Transverse colon (tissue), 4 donors: ENCODE measurements around the gene EFCAB9. TPM values are rescaled to one million over a fixed set of nuclear protein-coding genes. Genes with fewer than 3 reads are reported as not detected.

Experiments used
- DNase-seq: peaks from one replicate; pipeline ENCODE4 v3.0.0-alpha.2; 2019
- H3K27ac ChIP-seq, 4 donors: fragments of 200-600 bp; sonication (generic); 2 replicates each; pipeline ENCODE4 v1.5.1; 2016 to 2018; ENCODE audit warnings: inconsistent platforms in 4 of 4
- H3K27me3 ChIP-seq: fragments of 200-600 bp; sonication (generic); 2 replicates; pipeline ENCODE4 v1.5.1; 2017; ENCODE audit warnings: inconsistent platforms
- H3K36me3 ChIP-seq, 4 donors: fragments of 200-600 bp; sonication (generic); 2 replicates each; pipeline ENCODE4 v1.5.1; 2017 to 2019; ENCODE audit warnings: inconsistent platforms in 4 of 4
- H3K4me1 ChIP-seq, 4 donors: fragments of 200-600 bp; sonication (generic); 2 replicates each; pipeline ENCODE4 v1.5.1; 2017 to 2020; ENCODE audit warnings: inconsistent platforms in 4 of 4
- H3K4me3 ChIP-seq, 4 donors: fragments of 200-600 bp; sonication (generic); 1 replicate in 1 of 4; 2 replicates in 3 of 4; pipeline versions ENCODE4 v1.5.1 to v1.6.1; 2017 to 2019; ENCODE audit warnings: inconsistent platforms in 4 of 4
- H3K9me3 ChIP-seq, 2 donors: fragments of 200-600 bp; sonication (generic); 2 replicates each; pipeline ENCODE4 v1.5.1; 2017 to 2019; ENCODE audit warnings: inconsistent platforms in 2 of 2
- CTCF ChIP-seq, 5 experiments: fragments of 200-600 bp in 3 of 5; fragments of 450-650 bp in 2 of 5; sonication (generic) in 3 of 5; IDR thresholded peaks; 1 replicate in 2 of 5; 2 replicates in 3 of 5; pipeline ENCODE4 v1.5.1; 2016 to 2017; ENCODE audit warnings: antibody characterized with exemption in 5 of 5, inconsistent platforms in 3 of 5, mild to moderate bottlenecking in 2 of 5, moderate library complexity in 1 of 5
- EP300 ChIP-seq: sonication (generic); formaldehyde crosslinking; IDR thresholded peaks from one replicate; pipeline ENCODE4 v1.6.1; 2017; ENCODE audit warnings: antibody characterized with exemption, low read depth
- POLR2A ChIP-seq: fragments of 450-650 bp; IDR thresholded peaks from one replicate; pipeline ENCODE4 v1.6.1; 2016; ENCODE audit warnings: antibody characterized with exemption, mild to moderate bottlenecking, moderate library complexity
- POLR2AphosphoS5 ChIP-seq, 3 donors: sonication (generic); formaldehyde crosslinking; IDR thresholded peaks; one replicate each; pipeline ENCODE4 v1.6.1; 2016; ENCODE audit warnings: antibody characterized with exemption in 3 of 3
- WGBS, 2 donors: methylation state at CpG; one replicate each; pipeline ENCODE4 v1.1.5; 2018; ENCODE audit warnings: low coverage in 1 of 2; 5-methylcytosine and 5-hydroxymethylcytosine counted together
- in situ Hi-C, 4 donors: fragments of 200-750 bp; cut with MboI; loops; one replicate each; pipeline versions ENCODE4 v1.15.0 to v1.15.1; 2017; ENCODE audit warnings: low sequenced_read_pairs in 3 of 4, low pct_ligation_motif_present in 1 of 4, low pct_unique_long_range_greater_than_20kb in 1 of 4
- intact Hi-C: fragments of 100-400 bp; cut with DNase I; formaldehyde crosslinking; loops from one replicate; pipeline ENCODE4 v1.15.1; 2023; ENCODE audit warnings: low total_unique reads
- total RNA-seq, 4 donors: library from RNA; depleted of rRNA; stranded (reverse); fragments of >200 nt; gene quantifications; one replicate each; pipeline ENCODE4 v1.1.0, GENCODE V29; 2016

Gene EFCAB9
- total RNA-seq, 4 donors from 2014 or later = not detected

- intact Hi-C loops = loop anchor here (5.0 kb wide), 2 partner anchors 78 to 107 kb away; no protein-coding TSS in a partner anchor
- H3K36me3 ChIP-seq = no peaks in the 10 kb centered on the region
Measured at GRCh38 chr5:172185096-172185461, 8.9 kb upstream of the EFCAB9 start.

DNA sequence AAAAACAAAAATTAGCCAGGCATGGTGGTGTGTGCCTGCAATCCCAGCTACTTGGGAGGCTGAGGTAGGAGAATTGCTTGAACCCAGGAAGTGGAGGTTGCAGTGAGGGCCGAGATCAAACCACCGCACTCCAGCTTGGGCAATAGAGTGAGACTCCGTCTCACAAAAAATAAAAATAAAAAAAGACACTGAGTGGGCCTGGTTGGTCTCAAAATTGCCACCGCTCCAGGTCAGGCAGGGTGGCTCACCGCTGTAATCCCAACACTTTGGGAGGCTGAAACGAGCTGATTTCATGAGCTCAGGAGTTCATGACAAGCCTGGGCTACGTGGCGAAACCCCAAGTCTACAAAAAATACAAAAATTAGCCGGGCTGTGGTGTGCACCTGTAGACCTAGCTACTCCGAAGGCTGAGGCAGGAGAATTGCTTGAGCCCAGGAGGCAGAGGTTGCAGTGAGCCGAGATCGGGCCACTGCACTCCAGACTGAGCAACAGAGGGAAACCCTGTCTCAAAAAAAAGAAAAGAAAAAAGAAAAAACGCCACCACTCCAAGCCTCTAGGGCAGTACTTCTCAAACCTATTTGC lies 7.8 kb upstream of the EFCAB9 start:
- no peaks in the 10 kb centered on the region for H3K36me3 ChIP-seq
- H3K4me1 ChIP-seq = peaks cover 6 to 27% (median 14%) of the 10 kb centered on the region in 4 donors
- TF ChIP-seq EP300 = no peak
- no peak for TF ChIP-seq CTCF (IDR thresholded peaks at IDR 0.05)
- no peak for TF ChIP-seq POLR2AphosphoS5 (IDR thresholded peaks at IDR 0.05)
- TF ChIP-seq POLR2A = no peak
- H3K9me3 ChIP-seq = no peaks in the 10 kb centered on the region
- no peaks in the 10 kb centered on the region for H3K27me3 ChIP-seq
- no peak for DNase-seq
- H3K4me3 ChIP-seq = peak overlapping the region in 3 of 4 donors; percentile 62 to 86 (median 77)
- H3K27ac ChIP-seq = peak overlapping the region; percentile 92 to 97 (median 96)
- WGBS, 2 donors = 72 to 87% methylated on average over 3 to 13 of the region's 13 CpGs
- in situ Hi-C loops = loop anchor here in 1 of 4 donors (5.0 kb wide), 1 partner anchor 74 kb away; no protein-coding TSS in a partner anchor
- intact Hi-C loops = loop anchor here (5.0 kb wide), 2 partner anchors 79 to 106 kb away; no protein-coding TSS in a partner anchor

More at GRCh38 chr5:172185096-172185461, 8.9 kb upstream of the EFCAB9 start:
- H3K4me1 ChIP-seq = peaks cover 6 to 29% (median 14%) of the 10 kb centered on the region in 4 donors
- peak overlapping the region in 2 of 4 donors; percentile 0 to 86 for H3K4me3 ChIP-seq
- peak overlapping the region; percentile 92 to 97 (median 96) for H3K27ac ChIP-seq
- WGBS, 2 donors = 64 to 77% methylated on average over 3 to 10 of the region's 10 CpGs
- H3K27me3 ChIP-seq = no peaks in the 10 kb centered on the region
- DNase-seq = no peak
- in situ Hi-C loops = loop anchor here in 1 of 4 donors (5.0 kb wide), 1 partner anchor 73 kb away; no protein-coding TSS in a partner anchor
- TF ChIP-seq POLR2A = no peak
- H3K9me3 ChIP-seq = no peaks in the 10 kb centered on the region

- 0 to 1% methylated on average over 11 to 50 of the region's 66 CpGs for WGBS, 2 donors
- no peaks in the 10 kb centered on the region for H3K36me3 ChIP-seq
- in situ Hi-C loops = loop anchor here in 1 of 4 donors (5.0 kb wide), 1 partner anchor 75 kb away; no protein-coding TSS in a partner anchor
- H3K4me3 ChIP-seq = peak overlapping the region; percentile 62 to 86 (median 76)
- H3K4me1 ChIP-seq = peaks cover 6 to 27% (median 14%) of the 10 kb centered on the region in 4 donors
- TF ChIP-seq EP300 (no peak), POLR2AphosphoS5 (IDR thresholded peaks at IDR 0.05) (peak in 2 of 3 donors; percentile 29 to 57), POLR2A (no peak), CTCF (IDR thresholded peaks at IDR 0.05) (peak in 1 of 5 experiments; percentile 16)
- H3K27ac ChIP-seq = peak overlapping the region; percentile 92 to 97 (median 96)
- no peaks in the 10 kb centered on the region for H3K9me3 ChIP-seq
- no peaks in the 10 kb centered on the region for H3K27me3 ChIP-seq
- intact Hi-C loops = loop anchor here (5.0 kb wide), 2 partner anchors 80 to 105 kb away; no protein-coding TSS in a partner anchor
- DNase-seq = peak; percentile 81
Measured at GRCh38 chr5:172187118-172188032, 6.6 kb upstream of the EFCAB9 start.

- Histone ChIP-seq H3K27ac (peak within 1 kb of the TSS; percentile 92 to 97 (median 96)), H3K9me3 (no peaks in the 10 kb centered on the region), H3K4me1 (peaks cover 6 to 27% (median 14%) of the 10 kb centered on the region in 4 donors), H3K27me3 (no peaks in the 10 kb centered on the region), H3K4me3 (peak within 1 kb of the TSS; percentile 62 to 86 (median 76)), H3K36me3 (no peaks in the 10 kb centered on the region)
- intact Hi-C loops (loop anchor here (5.0 kb wide), 2 partner anchors 81 to 104 kb away; no protein-coding TSS in a partner anchor), in situ Hi-C loops (loop anchor here in 1 of 4 donors (5.0 kb wide), 1 partner anchor 76 kb away; no protein-coding TSS in a partner anchor)
- peak; percentile 94 for DNase-seq
- no peak for TF ChIP-seq EP300
- peak; percentile 60 to 80 (median 76) for TF ChIP-seq POLR2AphosphoS5 (IDR thresholded peaks at IDR 0.05)
- peak; percentile 80 for TF ChIP-seq POLR2A
- peak; percentile 82 to 92 (median 89) for TF ChIP-seq CTCF (IDR thresholded peaks at IDR 0.05)
- WGBS, 2 donors = 0% methylated on average over 35 of the region's 102 CpGs; no CpG with 5 or more reads in 1 of the 2 donors
Measured at GRCh38 chr5:172188033-172188892, 5.7 kb upstream of the EFCAB9 start, which contains the start of gene STK10. TSS of gene STK10 (minus strand) at chr5:172188224. CDS start at chr5:172188042, 182 bp downstream.
